IMR-90 (cell line): ENCODE data around the gene ADAMTS9. TPM values are rescaled to one million over a fixed set of nuclear protein-coding genes. Genes with fewer than 3 reads are reported as not detected.

ENCODE experiments used
- ATAC-seq: fragments of 200-7000 bp; cut with Tn5 transposase; 2 replicates; pipeline ENCODE4 v1.9.1; 2020; ENCODE audit warnings: low read depth, mild to moderate bottlenecking, moderate library complexity
- BruUV-seq: library from RNA; stranded (reverse); fragments of 400-500 nt; replicated peaks from 2 replicates; lab custom pipeline; 2021; lab: Mats Ljungman, UMichigan
- CTCF ChIA-PET: fragments of 300-600 bp; formaldehyde crosslinking; extraction: SDS; loops from one replicate; lab custom pipeline; 2021; ENCODE audit warnings: antibody characterized with exemption; lab: Yijun Ruan, JAX
- POLR2A ChIA-PET: fragments of 300-600 bp; sonication (Branson Sonifier 250); formaldehyde crosslinking; loops from one replicate; lab custom pipeline; 2022; ENCODE audit warnings: antibody characterized with exemption; ENCODE audit not compliant: unreplicated experiment; lab: Charles Lee
- DNase-seq: peaks from one replicate; pipeline ENCODE4 v3.0.0; 2013
- H2AFZ ChIP-seq: replicated peaks from 2 replicates; pipeline ENCODE3; 2013; ENCODE audit warnings: low read length, mild to moderate bottlenecking; ENCODE audit not compliant: poor library complexity
- H2AK5ac ChIP-seq: 2 replicates; pipeline ENCODE4 v1.6.1; 2013; ENCODE audit warnings: low read depth, low read length, inconsistent platforms
- H2AK9ac ChIP-seq: replicated peaks from 2 replicates; pipeline ENCODE3; 2013; ENCODE audit warnings: mild to moderate bottlenecking, low read depth, low read length, moderate library complexity; ENCODE audit not compliant: poor library complexity
- H2BK120ac ChIP-seq: 2 replicates; pipeline ENCODE4 v1.6.1; 2013; ENCODE audit warnings: low read depth, low read length, inconsistent platforms
- H2BK15ac ChIP-seq: 3 replicates; pipeline ENCODE4 v1.6.1; 2013; ENCODE audit warnings: low read depth, low read length, inconsistent platforms
- H2BK20ac ChIP-seq: 2 replicates; pipeline ENCODE4 v1.6.1; 2013; ENCODE audit warnings: low read depth, mild to moderate bottlenecking, inconsistent platforms, low read length, moderate library complexity
- H2BK5ac ChIP-seq: 2 replicates; pipeline ENCODE4 v1.6.1; 2013; ENCODE audit warnings: mild to moderate bottlenecking, low read depth, low read length, inconsistent platforms; ENCODE audit not compliant: poor library complexity, severe bottlenecking
- H3K14ac ChIP-seq: replicated peaks from 2 replicates; pipeline ENCODE4 v1.6.1; 2013; ENCODE audit warnings: low read depth, low read length, inconsistent platforms
- H3K18ac ChIP-seq: 2 replicates; pipeline ENCODE4 v1.6.1; 2013; ENCODE audit warnings: low read depth, low read length, control low read depth
- H3K23ac ChIP-seq: 2 replicates; pipeline ENCODE4 v1.6.1; 2013; ENCODE audit warnings: low read depth, low read length, inconsistent platforms
- H3K27ac ChIP-seq: 2 replicates; pipeline ENCODE4 v1.5.1; 2013; ENCODE audit warnings: mild to moderate bottlenecking, control low read depth, low read length; ENCODE audit not compliant: insufficient read depth
- H3K27me3 ChIP-seq: 2 replicates; pipeline ENCODE4 v1.6.1; 2013; ENCODE audit warnings: low read length; ENCODE audit not compliant: control insufficient read depth, insufficient read depth
- H3K36me3 ChIP-seq: 2 replicates; pipeline ENCODE4 v1.6.1; 2013; ENCODE audit warnings: low read length, mixed read lengths; ENCODE audit not compliant: control insufficient read depth, insufficient read depth
- H3K4ac ChIP-seq: 2 replicates; pipeline ENCODE4 v1.6.1; 2013; ENCODE audit warnings: low read depth, low read length, inconsistent platforms
- H3K4me1 ChIP-seq: 2 replicates; pipeline ENCODE4 v1.6.1; 2013; ENCODE audit warnings: low read length, mixed read lengths; ENCODE audit not compliant: control insufficient read depth, insufficient read depth
- H3K4me2 ChIP-seq: 2 replicates; pipeline ENCODE4 v1.6.1; 2013; ENCODE audit warnings: low read depth, mild to moderate bottlenecking, control low read depth, low read length, moderate library complexity
- H3K4me3 ChIP-seq: 2 replicates; pipeline ENCODE4 v1.5.1; 2013; ENCODE audit warnings: low read depth, mild to moderate bottlenecking, control low read depth, low read length, moderate library complexity; ENCODE audit not compliant: insufficient read depth
- H3K56ac ChIP-seq: 2 replicates; pipeline ENCODE4 v1.6.1; 2013; ENCODE audit warnings: low read length, inconsistent platforms; ENCODE audit not compliant: insufficient read depth; ENCODE audit errors: extremely low read depth
- H3K79me1 ChIP-seq, 2 experiments: 2 replicates each; pipeline ENCODE4 v1.6.1; 2013; ENCODE audit warnings: low read length in 2 of 2, inconsistent platforms in 1 of 2, low read depth in 1 of 2
- H3K9ac ChIP-seq: 2 replicates; pipeline ENCODE4 v1.6.1; 2013; ENCODE audit warnings: low read depth, low read length, control low read depth
- H3K9me1 ChIP-seq: 2 replicates; pipeline ENCODE4 v1.6.1; 2013; ENCODE audit warnings: low read length, inconsistent platforms; ENCODE audit not compliant: insufficient read depth
- H3K9me3 ChIP-seq: 2 replicates; pipeline ENCODE4 v1.6.1; 2013; ENCODE audit warnings: low read length; ENCODE audit not compliant: control insufficient read depth, insufficient read depth
- H4K20me1 ChIP-seq: 2 replicates; pipeline ENCODE4 v1.6.1; 2013; ENCODE audit warnings: low read length, inconsistent platforms; ENCODE audit not compliant: insufficient read depth
- H4K5ac ChIP-seq: 2 replicates; pipeline ENCODE4 v1.6.1; 2013; ENCODE audit warnings: mild to moderate bottlenecking, low read depth, low read length, control low read depth
- H4K8ac ChIP-seq, 2 experiments: 2 replicates each; pipeline ENCODE4 v1.6.1; 2013; ENCODE audit warnings: low read depth in 2 of 2, low read length in 2 of 2, control low read depth in 1 of 2, inconsistent platforms in 1 of 2
- H4K91ac ChIP-seq: 2 replicates; pipeline ENCODE4 v1.6.1; 2013; ENCODE audit warnings: low read depth, low read length, inconsistent platforms; ENCODE audit not compliant: insufficient read depth
- BHLHE40 ChIP-seq: fragments of 150-350 bp; IDR thresholded peaks from 2 replicates; pipeline ENCODE4 v1.6.1; 2016; ENCODE audit warnings: mild to moderate bottlenecking, low read depth, low read length
- CEBPB ChIP-seq: IDR thresholded peaks from 2 replicates; pipeline ENCODE4 v1.6.1; 2012; ENCODE audit warnings: low read depth, low read length, improper control_type of control experiment
- CHD1 ChIP-seq: IDR thresholded peaks from 2 replicates; pipeline ENCODE4 v1.6.1; 2012; ENCODE audit warnings: low read depth, low read length, improper control_type of control experiment
- FOS ChIP-seq: fragments of 150-350 bp; IDR thresholded peaks from 2 replicates; pipeline ENCODE4 v1.6.1; 2016; ENCODE audit warnings: low read depth, low read length
- MAFK ChIP-seq: IDR thresholded peaks from 2 replicates; pipeline ENCODE4 v1.6.1; 2012; ENCODE audit warnings: low read depth, low read length, improper control_type of control experiment
- MAZ ChIP-seq: IDR thresholded peaks from 2 replicates; pipeline ENCODE4 v1.6.1; 2012; ENCODE audit warnings: low read depth, mild to moderate bottlenecking, low read length, improper control_type of control experiment, moderate library complexity, borderline replicate concordance
- MXI1 ChIP-seq: IDR thresholded peaks from 2 replicates; pipeline ENCODE4 v1.6.1; 2012; ENCODE audit warnings: low read depth, mild to moderate bottlenecking, low read length, moderate library complexity, borderline replicate concordance
- NFE2L2 ChIP-seq: fragments of 150-350 bp; IDR thresholded peaks from 2 replicates; pipeline ENCODE4 v1.6.1; 2016; ENCODE audit warnings: low read depth, mild to moderate bottlenecking, low read length
- POLR2A ChIP-seq: IDR thresholded peaks from 2 replicates; pipeline ENCODE4 v1.6.1; 2012; ENCODE audit warnings: mild to moderate bottlenecking, low read depth, low read length
- RAD21 ChIP-seq: IDR thresholded peaks from 2 replicates; pipeline ENCODE4 v1.6.1; 2012; ENCODE audit warnings: low read length, improper control_type of control experiment
- RCOR1 ChIP-seq: IDR thresholded peaks from 2 replicates; pipeline ENCODE4 v1.6.1; 2012; ENCODE audit warnings: mild to moderate bottlenecking, low read length, improper control_type of control experiment; ENCODE audit not compliant: insufficient replicate concordance
- RFX5 ChIP-seq: IDR thresholded peaks from 2 replicates; pipeline ENCODE4 v1.8.0; 2012; ENCODE audit warnings: low read depth, mild to moderate bottlenecking, low read length, moderate library complexity
- SMC3 ChIP-seq: fragments of 150-350 bp; IDR thresholded peaks from 2 replicates; pipeline ENCODE4 v1.6.1; 2016; ENCODE audit warnings: low read depth, mild to moderate bottlenecking, antibody characterized with exemption, low read length, moderate library complexity
- WGBS, 2 experiments: methylation state at CpG; one replicate each; pipeline versions ENCODE4 v1.1.5 to v1.1.7; 2013; ENCODE audit warnings: missing lambda C conversion rate in 2 of 2; ENCODE audit not compliant: insufficient read length in 1 of 2; ENCODE audit errors: extremely low coverage in 2 of 2; 5-methylcytosine and 5-hydroxymethylcytosine counted together
- dilution Hi-C: fragments of 300-500 bp; cut with HindIII; formaldehyde crosslinking; loops from one replicate; pipeline ENCODE4 v1.14.3; 2018; ENCODE audit warnings: low sequenced_read_pairs; ENCODE audit not compliant: unreplicated experiment
- in situ Hi-C: fragments of 300-500 bp; cut with MboI; formaldehyde crosslinking; loops from 3 replicates; pipeline ENCODE4 v1.14.3; 2019; ENCODE audit warnings: low sequenced_read_pairs, inconsistent platforms, mixed read lengths
- intact Hi-C: fragments of 100-400 bp; cut with micrococcal nuclease; formaldehyde crosslinking; loops from 2 replicates; pipeline ENCODE4 v1.10.0; 2022
- polyA plus RNA-seq, 3 experiments: library from polyadenylated mRNA; depleted of rRNA; stranded (reverse); fragments of >200 nt; gene quantifications; 2 replicates each; pipeline ENCODE4 v1.2.3, GENCODE V29; 2012; ENCODE audit warnings: low replicate concordance in 1 of 3
- total RNA-seq: library from RNA; depleted of rRNA; stranded (reverse); fragments of >200 nt; gene quantifications from 2 replicates; pipeline ENCODE4 v1.2.3, GENCODE V29; 2012
- TF ChIP-seq, protein P1 (sequence below): fragments of 150-350 bp; IDR thresholded peaks from 2 replicates; pipeline ENCODE4 v1.6.1; 2017; ENCODE audit warnings: mild to moderate bottlenecking, antibody characterized with exemption, low read length, low read depth
- TF ChIP-seq, protein P2 (sequence below): conservative IDR thresholded peaks from 2 replicates; pipeline ENCODE4 v1.5.1; 2012; ENCODE audit warnings: mild to moderate bottlenecking, low read depth, low read length, improper control_type of control experiment
- TF ChIP-seq, protein P3 (sequence below): fragments of 150-350 bp; IDR thresholded peaks from 2 replicates; pipeline ENCODE4 v1.6.1; 2016; ENCODE audit warnings: low read depth, mild to moderate bottlenecking, low read length, moderate library complexity, borderline replicate concordance

ADAMTS9 gene
- total and polyA plus RNA-seq, 2 of the 4 experiments (the other 2 are of a cell fraction): 0.55 to 1.1 TPM

DNA sequence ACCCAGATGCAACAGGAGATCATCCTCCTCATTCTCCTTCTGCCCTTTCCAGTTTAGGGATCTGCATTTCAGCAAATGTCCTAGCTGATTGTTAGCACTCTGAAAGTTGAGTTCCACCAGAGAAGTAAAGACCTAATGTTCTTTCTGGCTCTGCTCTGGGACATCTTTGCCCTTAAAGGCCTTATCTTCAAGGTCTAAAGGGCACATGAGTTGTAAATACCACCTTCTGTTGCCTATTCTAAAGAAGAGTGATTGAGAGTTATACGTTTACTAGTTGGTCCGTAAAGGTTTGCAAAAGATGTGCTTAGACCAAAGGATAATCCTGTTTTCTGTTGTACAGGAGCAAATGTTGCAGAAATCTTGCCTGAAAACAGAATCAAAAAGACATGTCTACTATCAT lies 151.6 kb downstream of the ADAMTS9 start:
- H3K4me2 ChIP-seq: no peak overlapping the region
- H3K4ac ChIP-seq: no peak overlapping the region
- no TSS peak for BruUV-seq
- ChIA-PET POLR2A (no interaction called here), CTCF (interaction anchor here (1.4 kb wide), 1 partner anchor 1196 kb away, joined by 4 read pairs; no protein-coding TSS in a partner anchor)
- H4K20me1 ChIP-seq: no peaks in the 10 kb centered on the region
- H3K79me1 ChIP-seq: no peaks in the 10 kb centered on the region
- dilution Hi-C loops (no loop called here), intact Hi-C loops (loop anchor here (10.0 kb wide), 1 partner anchor 809 kb away; no protein-coding TSS in a partner anchor), in situ Hi-C loops (loop anchor here (10.0 to 25.0 kb wide), 4 partner anchors 709 to 1651 kb away; no protein-coding TSS in a partner anchor)
- no peak overlapping the region for H3K27ac ChIP-seq
- H2AK5ac ChIP-seq: no peak overlapping the region
- no peaks in the 10 kb centered on the region for H3K9me3 ChIP-seq
- H2BK120ac ChIP-seq: no peak overlapping the region
- no peak overlapping the region for H2BK20ac ChIP-seq
- no peak for TF ChIP-seq RFX5
- TF ChIP-seq MXI1: no peak
- TF ChIP-seq CHD1: no peak
- no peak for TF ChIP-seq MAFK
- no peak for TF ChIP-seq RAD21
- no peak for TF ChIP-seq FOS
- no peak for TF ChIP-seq POLR2A
- no peak for TF ChIP-seq RCOR1
- no peak for TF ChIP-seq BHLHE40
- TF ChIP-seq, protein P1, sequence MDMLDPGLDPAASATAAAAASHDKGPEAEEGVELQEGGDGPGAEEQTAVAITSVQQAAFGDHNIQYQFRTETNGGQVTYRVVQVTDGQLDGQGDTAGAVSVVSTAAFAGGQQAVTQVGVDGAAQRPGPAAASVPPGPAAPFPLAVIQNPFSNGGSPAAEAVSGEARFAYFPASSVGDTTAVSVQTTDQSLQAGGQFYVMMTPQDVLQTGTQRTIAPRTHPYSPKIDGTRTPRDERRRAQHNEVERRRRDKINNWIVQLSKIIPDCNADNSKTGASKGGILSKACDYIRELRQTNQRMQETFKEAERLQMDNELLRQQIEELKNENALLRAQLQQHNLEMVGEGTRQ: no peak
- TF ChIP-seq, protein P2, sequence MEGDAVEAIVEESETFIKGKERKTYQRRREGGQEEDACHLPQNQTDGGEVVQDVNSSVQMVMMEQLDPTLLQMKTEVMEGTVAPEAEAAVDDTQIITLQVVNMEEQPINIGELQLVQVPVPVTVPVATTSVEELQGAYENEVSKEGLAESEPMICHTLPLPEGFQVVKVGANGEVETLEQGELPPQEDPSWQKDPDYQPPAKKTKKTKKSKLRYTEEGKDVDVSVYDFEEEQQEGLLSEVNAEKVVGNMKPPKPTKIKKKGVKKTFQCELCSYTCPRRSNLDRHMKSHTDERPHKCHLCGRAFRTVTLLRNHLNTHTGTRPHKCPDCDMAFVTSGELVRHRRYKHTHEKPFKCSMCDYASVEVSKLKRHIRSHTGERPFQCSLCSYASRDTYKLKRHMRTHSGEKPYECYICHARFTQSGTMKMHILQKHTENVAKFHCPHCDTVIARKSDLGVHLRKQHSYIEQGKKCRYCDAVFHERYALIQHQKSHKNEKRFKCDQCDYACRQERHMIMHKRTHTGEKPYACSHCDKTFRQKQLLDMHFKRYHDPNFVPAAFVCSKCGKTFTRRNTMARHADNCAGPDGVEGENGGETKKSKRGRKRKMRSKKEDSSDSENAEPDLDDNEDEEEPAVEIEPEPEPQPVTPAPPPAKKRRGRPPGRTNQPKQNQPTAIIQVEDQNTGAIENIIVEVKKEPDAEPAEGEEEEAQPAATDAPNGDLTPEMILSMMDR: no peak
- no peak for TF ChIP-seq CEBPB
- TF ChIP-seq, protein P3, sequence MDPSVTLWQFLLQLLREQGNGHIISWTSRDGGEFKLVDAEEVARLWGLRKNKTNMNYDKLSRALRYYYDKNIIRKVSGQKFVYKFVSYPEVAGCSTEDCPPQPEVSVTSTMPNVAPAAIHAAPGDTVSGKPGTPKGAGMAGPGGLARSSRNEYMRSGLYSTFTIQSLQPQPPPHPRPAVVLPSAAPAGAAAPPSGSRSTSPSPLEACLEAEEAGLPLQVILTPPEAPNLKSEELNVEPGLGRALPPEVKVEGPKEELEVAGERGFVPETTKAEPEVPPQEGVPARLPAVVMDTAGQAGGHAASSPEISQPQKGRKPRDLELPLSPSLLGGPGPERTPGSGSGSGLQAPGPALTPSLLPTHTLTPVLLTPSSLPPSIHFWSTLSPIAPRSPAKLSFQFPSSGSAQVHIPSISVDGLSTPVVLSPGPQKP: no peak
- no peak for TF ChIP-seq MAZ
- no peak for TF ChIP-seq NFE2L2
- TF ChIP-seq SMC3: no peak
- no peak overlapping the region for H3K23ac ChIP-seq
- H4K8ac ChIP-seq: no peak overlapping the region
- H3K9me1 ChIP-seq: peaks cover 9% of the 10 kb centered on the region; the same call in 1 of the 2 replicates
- DNase-seq: no peak
- H3K27me3 ChIP-seq: no peaks in the 10 kb centered on the region; the same call in 1 of the 2 replicates
- peaks cover 7% of the 10 kb centered on the region; the same call in 1 of the 2 replicates for H3K4me1 ChIP-seq
- peaks cover 13% of the 10 kb centered on the region for H3K36me3 ChIP-seq
- no peak overlapping the region for H3K4me3 ChIP-seq
- H3K56ac ChIP-seq: no peak overlapping the region
- H2BK15ac ChIP-seq: no peak overlapping the region
- H3K18ac ChIP-seq: no peak overlapping the region
- no peak overlapping the region for H2AK9ac ChIP-seq
- WGBS, 2 experiments: no CpG with 5 or more reads among the region's 2 CpGs
- no peak overlapping the region for H2AFZ ChIP-seq
- H4K91ac ChIP-seq: no peak overlapping the region
- no peak for ATAC-seq
- no peak overlapping the region for H3K14ac ChIP-seq
- no peak overlapping the region for H2BK5ac ChIP-seq
- H3K9ac ChIP-seq: no peak overlapping the region
- no peak overlapping the region for H4K5ac ChIP-seq
